ENCODE results near the gene NEBL. TPM values are rescaled to one million over a fixed set of nuclear protein-coding genes. Genes with fewer than 3 reads are reported as not detected.
A peak's percentile ranks its signal among the peaks of the same experiment; 100 is the strongest.

The NEBL gene
- polyA plus RNA-seq, 2 donors: 13.3 to 20.2 TPM

GRCh38 chr10:20908391-20908790 is 11.3 kb upstream of the NEBL start:
- 75 to 80% methylated on average over 3 of the region's 3 CpGs for WGBS, 2 donors
- Histone ChIP-seq H3K4me3 (ENCODE audit: low read depth in 1 of 2, low read length in 2 of 2) (no peak overlapping the region), H3K36me3 (ENCODE audit: control insufficient read depth in 2 of 2, insufficient read depth in 2 of 2, low read length in 1 of 2) (peaks cover 0 to 2% of the 10 kb centered on the region in 2 donors), H3K27me3 (ENCODE audit: control insufficient read depth in 1 of 2, insufficient read depth in 2 of 2, low read length in 2 of 2) (no peaks in the 10 kb centered on the region), H3K4me1 (ENCODE audit: control insufficient read depth in 2 of 2, insufficient read depth in 2 of 2, low read length in 1 of 2) (no peaks in the 10 kb centered on the region), H3K9me3 (ENCODE audit: control insufficient read depth in 2 of 2, insufficient read depth in 1 of 2, low read depth in 1 of 2, low read length in 1 of 2) (no peaks in the 10 kb centered on the region), H3K27ac (ENCODE audit: low read depth in 2 of 2, low read length in 1 of 2) (no peak overlapping the region)

- Histone ChIP-seq H3K27ac (ENCODE audit: low read depth in 2 of 2, low read length in 1 of 2) (no peak overlapping the region), H3K27me3 (ENCODE audit: control insufficient read depth in 1 of 2, insufficient read depth in 2 of 2, low read length in 2 of 2) (no peaks in the 10 kb centered on the region), H3K36me3 (ENCODE audit: control insufficient read depth in 2 of 2, insufficient read depth in 2 of 2, low read length in 1 of 2) (no peaks in the 10 kb centered on the region), H3K4me1 (ENCODE audit: control insufficient read depth in 2 of 2, insufficient read depth in 2 of 2, low read length in 1 of 2) (no peaks in the 10 kb centered on the region), H3K9me3 (ENCODE audit: control insufficient read depth in 2 of 2, insufficient read depth in 1 of 2, low read depth in 1 of 2, low read length in 1 of 2) (no peaks in the 10 kb centered on the region), H3K4me3 (ENCODE audit: low read depth in 1 of 2, low read length in 2 of 2) (no peak overlapping the region)
- WGBS, 2 donors: 86 to 87% methylated on average over 5 of the region's 5 CpGs
These were observed 6.7 kb upstream of the NEBL start for GRCh38 chr10:20903635-20904390.

- Histone ChIP-seq H3K4me1 (ENCODE audit: control insufficient read depth in 2 of 2, insufficient read depth in 2 of 2, low read length in 1 of 2) (no peaks in the 10 kb centered on the region), H3K4me3 (ENCODE audit: low read depth in 1 of 2, low read length in 2 of 2) (no peak overlapping the region), H3K36me3 (ENCODE audit: control insufficient read depth in 2 of 2, insufficient read depth in 2 of 2, low read length in 1 of 2) (no peaks in the 10 kb centered on the region), H3K27ac (ENCODE audit: low read depth in 2 of 2, low read length in 1 of 2) (no peak overlapping the region), H3K9me3 (ENCODE audit: control insufficient read depth in 2 of 2, insufficient read depth in 1 of 2, low read depth in 1 of 2, low read length in 1 of 2) (no peaks in the 10 kb centered on the region), H3K27me3 (ENCODE audit: control insufficient read depth in 1 of 2, insufficient read depth in 2 of 2, low read length in 2 of 2) (no peaks in the 10 kb centered on the region)
- WGBS, 2 donors: 75 to 81% methylated on average over 5 of the region's 5 CpGs
These were observed 4.0 kb upstream of the NEBL start for GRCh38 chr10:20901110-20901509.

GRCh38 chr10:20898866-20899535 is 1.9 kb upstream of the NEBL start:
- Histone ChIP-seq H3K36me3 (ENCODE audit: control insufficient read depth in 2 of 2, insufficient read depth in 2 of 2, low read length in 1 of 2) (no peaks in the 10 kb centered on the region), H3K4me3 (ENCODE audit: low read depth in 1 of 2, low read length in 2 of 2) (no peak overlapping the region), H3K27me3 (ENCODE audit: control insufficient read depth in 1 of 2, insufficient read depth in 2 of 2, low read length in 2 of 2) (no peaks in the 10 kb centered on the region), H3K9me3 (ENCODE audit: control insufficient read depth in 2 of 2, insufficient read depth in 1 of 2, low read depth in 1 of 2, low read length in 1 of 2) (no peaks in the 10 kb centered on the region), H3K27ac (ENCODE audit: low read depth in 2 of 2, low read length in 1 of 2) (peak overlapping the region in 1 of 2 donors; percentile 25), H3K4me1 (ENCODE audit: control insufficient read depth in 2 of 2, insufficient read depth in 2 of 2, low read length in 1 of 2) (no peaks in the 10 kb centered on the region)
- WGBS, 2 donors: 51 to 74% methylated on average over 3 of the region's 3 CpGs

- Histone ChIP-seq H3K36me3 (ENCODE audit: control insufficient read depth in 2 of 2, insufficient read depth in 2 of 2, low read length in 1 of 2) (peaks cover 0 to 2% of the 10 kb centered on the region in 2 donors), H3K4me3 (ENCODE audit: low read depth in 1 of 2, low read length in 2 of 2) (no peak overlapping the region), H3K4me1 (ENCODE audit: control insufficient read depth in 2 of 2, insufficient read depth in 2 of 2, low read length in 1 of 2) (peaks cover 0 to 3% of the 10 kb centered on the region in 2 donors), H3K9me3 (ENCODE audit: control insufficient read depth in 2 of 2, insufficient read depth in 1 of 2, low read depth in 1 of 2, low read length in 1 of 2) (no peaks in the 10 kb centered on the region), H3K27ac (ENCODE audit: low read depth in 2 of 2, low read length in 1 of 2) (no peak overlapping the region), H3K27me3 (ENCODE audit: control insufficient read depth in 1 of 2, insufficient read depth in 2 of 2, low read length in 2 of 2) (no peaks in the 10 kb centered on the region)
- WGBS, 2 donors: 74 to 83% methylated on average over 1 of the region's 1 CpG
These were observed 3.8 kb downstream of the NEBL start for GRCh38 chr10:20893297-20893696.

GRCh38 chr10:20892796-20893195 is 4.3 kb downstream of the NEBL start:
- peaks cover 0 to 2% of the 10 kb centered on the region in 2 donors for H3K36me3 ChIP-seq (ENCODE audit: control insufficient read depth in 2 of 2, insufficient read depth in 2 of 2, low read length in 1 of 2)
- H3K4me1 ChIP-seq (ENCODE audit: control insufficient read depth in 2 of 2, insufficient read depth in 2 of 2, low read length in 1 of 2): peaks cover 0 to 3% of the 10 kb centered on the region in 2 donors
- H3K9me3 ChIP-seq (ENCODE audit: control insufficient read depth in 2 of 2, insufficient read depth in 1 of 2, low read depth in 1 of 2, low read length in 1 of 2): no peaks in the 10 kb centered on the region
- no peaks in the 10 kb centered on the region for H3K27me3 ChIP-seq (ENCODE audit: control insufficient read depth in 1 of 2, insufficient read depth in 2 of 2, low read length in 2 of 2)
- H3K4me3 ChIP-seq (ENCODE audit: low read depth in 1 of 2, low read length in 2 of 2): no peak overlapping the region
- WGBS, 2 donors: 64 to 74% methylated on average over 2 of the region's 2 CpGs
- no peak overlapping the region for H3K27ac ChIP-seq (ENCODE audit: low read depth in 2 of 2, low read length in 1 of 2)

- peaks cover 0 to 3% of the 10 kb centered on the region in 2 donors for H3K4me1 ChIP-seq (ENCODE audit: control insufficient read depth in 2 of 2, insufficient read depth in 2 of 2, low read length in 1 of 2)
- WGBS, 2 donors: 80 to 84% methylated on average over 4 of the region's 4 CpGs
- no peak overlapping the region for H3K4me3 ChIP-seq (ENCODE audit: low read depth in 1 of 2, low read length in 2 of 2)
- H3K27me3 ChIP-seq (ENCODE audit: control insufficient read depth in 1 of 2, insufficient read depth in 2 of 2, low read length in 2 of 2): no peaks in the 10 kb centered on the region
- H3K9me3 ChIP-seq (ENCODE audit: control insufficient read depth in 2 of 2, insufficient read depth in 1 of 2, low read depth in 1 of 2, low read length in 1 of 2): no peaks in the 10 kb centered on the region
- H3K36me3 ChIP-seq (ENCODE audit: control insufficient read depth in 2 of 2, insufficient read depth in 2 of 2, low read length in 1 of 2): peaks cover 0 to 2% of the 10 kb centered on the region in 2 donors
- H3K27ac ChIP-seq (ENCODE audit: low read depth in 2 of 2, low read length in 1 of 2): no peak overlapping the region
These were observed 5.0 kb downstream of the NEBL start for GRCh38 chr10:20892011-20892585.

GRCh38 chr10:20891338-20891714 is 5.8 kb downstream of the NEBL start:
- Histone ChIP-seq H3K9me3 (ENCODE audit: control insufficient read depth in 2 of 2, insufficient read depth in 1 of 2, low read depth in 1 of 2, low read length in 1 of 2) (no peaks in the 10 kb centered on the region), H3K27me3 (ENCODE audit: control insufficient read depth in 1 of 2, insufficient read depth in 2 of 2, low read length in 2 of 2) (no peaks in the 10 kb centered on the region), H3K4me1 (ENCODE audit: control insufficient read depth in 2 of 2, insufficient read depth in 2 of 2, low read length in 1 of 2) (peaks cover 0 to 3% of the 10 kb centered on the region in 2 donors), H3K27ac (ENCODE audit: low read depth in 2 of 2, low read length in 1 of 2) (no peak overlapping the region), H3K4me3 (ENCODE audit: low read depth in 1 of 2, low read length in 2 of 2) (no peak overlapping the region), H3K36me3 (ENCODE audit: control insufficient read depth in 2 of 2, insufficient read depth in 2 of 2, low read length in 1 of 2) (peaks cover 0 to 2% of the 10 kb centered on the region in 2 donors)
- 54 to 57% methylated on average over 2 of the region's 2 CpGs for WGBS, 2 donors

- peaks cover 0 to 3% of the 10 kb centered on the region in 2 donors for H3K4me1 ChIP-seq (ENCODE audit: control insufficient read depth in 2 of 2, insufficient read depth in 2 of 2, low read length in 1 of 2)
- H3K36me3 ChIP-seq (ENCODE audit: control insufficient read depth in 2 of 2, insufficient read depth in 2 of 2, low read length in 1 of 2): peaks cover 0 to 2% of the 10 kb centered on the region in 2 donors
- H3K9me3 ChIP-seq (ENCODE audit: control insufficient read depth in 2 of 2, insufficient read depth in 1 of 2, low read depth in 1 of 2, low read length in 1 of 2): no peaks in the 10 kb centered on the region
- no peak overlapping the region for H3K27ac ChIP-seq (ENCODE audit: low read depth in 2 of 2, low read length in 1 of 2)
- WGBS, 2 donors: 65 to 68% methylated on average over 6 of the region's 6 CpGs
- no peak overlapping the region for H3K4me3 ChIP-seq (ENCODE audit: low read depth in 1 of 2, low read length in 2 of 2)
- no peaks in the 10 kb centered on the region for H3K27me3 ChIP-seq (ENCODE audit: control insufficient read depth in 1 of 2, insufficient read depth in 2 of 2, low read length in 2 of 2)
These were observed 6.4 kb downstream of the NEBL start for GRCh38 chr10:20890491-20891337.

Data from esophagus (tissue), 2 donors.